ENCODE data around the gene RNF14. TPM values are rescaled to one million over a fixed set of nuclear protein-coding genes. Genes with fewer than 3 reads are reported as not detected.

RNF14 gene
- total and polyA plus RNA-seq, 4 donors = 22.9 to 50.6 (median 32.5) TPM

DNA sequence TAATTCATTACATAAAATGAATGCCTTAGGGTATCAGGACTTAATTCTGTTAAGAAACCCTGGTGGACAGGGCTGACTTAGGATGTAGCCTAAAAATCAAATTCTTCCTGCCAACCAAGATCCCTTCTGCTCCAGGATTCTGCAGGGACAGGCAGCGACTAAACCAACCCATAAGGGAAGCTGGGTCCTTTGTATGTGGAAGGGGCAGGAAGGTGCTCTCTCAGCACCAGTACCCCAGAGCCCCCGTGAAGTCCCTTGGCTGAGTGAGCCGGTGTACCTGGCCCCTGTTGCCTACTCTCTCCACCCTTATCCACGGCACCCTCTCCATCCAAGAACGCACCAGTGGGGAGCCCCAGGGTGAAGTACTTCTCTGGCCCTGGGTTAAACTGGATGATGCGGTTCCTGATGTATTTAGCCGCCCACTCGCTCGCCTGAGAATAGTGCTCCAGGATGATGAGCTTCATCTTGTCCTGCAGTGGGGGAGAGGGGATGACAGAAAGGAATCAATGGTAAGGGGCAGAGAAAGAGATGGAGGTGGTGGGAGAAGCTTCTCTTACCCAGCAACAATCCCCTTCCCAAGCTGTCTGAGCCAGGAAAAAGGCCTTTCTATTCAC is 42.8 kb downstream of the RNF14 start:
- peaks cover 0 to 8% (median 2%) of the 10 kb centered on the region in 4 donors for H3K36me3 ChIP-seq (ENCODE audit: control insufficient read depth in 4 of 4, insufficient read depth in 3 of 4, low read depth in 1 of 4, low read length in 3 of 4)
- peak overlapping the region in 2 of 3 donors; percentile 40 to 79 for H3K4me3 ChIP-seq (ENCODE audit: low read depth in 1 of 3, low read length in 3 of 3)
- no peak for TF ChIP-seq YY1 (IDR thresholded peaks at IDR 0.05)
- no peak for TF ChIP-seq HNF4G (IDR thresholded peaks at IDR 0.05)
- no peak for TF ChIP-seq MAX (IDR thresholded peaks at IDR 0.05)
- TF ChIP-seq EGR1 (IDR thresholded peaks at IDR 0.05; ENCODE audit: low read depth in 2 of 2) = no peak
- no peak for TF ChIP-seq REST (IDR thresholded peaks at IDR 0.05)
- no peak for TF ChIP-seq HNF4A (conservative IDR thresholded peaks at IDR 0.05)
- TF ChIP-seq FOXA1 (IDR thresholded peaks at IDR 0.05) = no peak
- TF ChIP-seq, protein P1, sequence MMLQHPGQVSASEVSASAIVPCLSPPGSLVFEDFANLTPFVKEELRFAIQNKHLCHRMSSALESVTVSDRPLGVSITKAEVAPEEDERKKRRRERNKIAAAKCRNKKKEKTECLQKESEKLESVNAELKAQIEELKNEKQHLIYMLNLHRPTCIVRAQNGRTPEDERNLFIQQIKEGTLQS (IDR thresholded peaks at IDR 0.05) = no peak
- no peak for TF ChIP-seq FOXA2 (IDR thresholded peaks at IDR 0.05)
- TF ChIP-seq SP1 (IDR thresholded peaks at IDR 0.05) = no peak
- TF ChIP-seq, protein P2, sequence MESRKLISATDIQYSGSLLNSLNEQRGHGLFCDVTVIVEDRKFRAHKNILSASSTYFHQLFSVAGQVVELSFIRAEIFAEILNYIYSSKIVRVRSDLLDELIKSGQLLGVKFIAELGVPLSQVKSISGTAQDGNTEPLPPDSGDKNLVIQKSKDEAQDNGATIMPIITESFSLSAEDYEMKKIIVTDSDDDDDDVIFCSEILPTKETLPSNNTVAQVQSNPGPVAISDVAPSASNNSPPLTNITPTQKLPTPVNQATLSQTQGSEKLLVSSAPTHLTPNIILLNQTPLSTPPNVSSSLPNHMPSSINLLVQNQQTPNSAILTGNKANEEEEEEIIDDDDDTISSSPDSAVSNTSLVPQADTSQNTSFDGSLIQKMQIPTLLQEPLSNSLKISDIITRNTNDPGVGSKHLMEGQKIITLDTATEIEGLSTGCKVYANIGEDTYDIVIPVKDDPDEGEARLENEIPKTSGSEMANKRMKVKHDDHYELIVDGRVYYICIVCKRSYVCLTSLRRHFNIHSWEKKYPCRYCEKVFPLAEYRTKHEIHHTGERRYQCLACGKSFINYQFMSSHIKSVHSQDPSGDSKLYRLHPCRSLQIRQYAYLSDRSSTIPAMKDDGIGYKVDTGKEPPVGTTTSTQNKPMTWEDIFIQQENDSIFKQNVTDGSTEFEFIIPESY (IDR thresholded peaks at IDR 0.05) = no peak
- peaks cover 3 to 29% (median 14%) of the 10 kb centered on the region in 4 donors for H3K4me1 ChIP-seq (ENCODE audit: control insufficient read depth in 4 of 4, insufficient read depth in 4 of 4, low read length in 3 of 4)
- 96% methylated on average over 9 of the region's 9 CpGs for WGBS
- no peaks in the 10 kb centered on the region for H3K27me3 ChIP-seq (ENCODE audit: control insufficient read depth in 4 of 4, insufficient read depth in 4 of 4, low read length in 3 of 4)
- DNase-seq (ENCODE audit: low spot score) = no peak
- H3K9me3 ChIP-seq (ENCODE audit: control insufficient read depth in 4 of 4, low read length in 3 of 4) = no peaks in the 10 kb centered on the region
- no peak overlapping the region for H3K9ac ChIP-seq (ENCODE audit: low read depth in 1 of 2, low read length in 2 of 2)
- H3K27ac ChIP-seq (ENCODE audit: low read depth in 1 of 2, low read length in 2 of 2) = no peak overlapping the region

GRCh38 chr5:142012186-142012785 is 43.4 kb downstream of the RNF14 start:
- DNase-seq (ENCODE audit: low spot score) = peak; percentile 59
- H3K9ac ChIP-seq (ENCODE audit: low read depth in 1 of 2, low read length in 2 of 2) = peak overlapping the region; percentile 9 to 69
- no peaks in the 10 kb centered on the region for H3K9me3 ChIP-seq (ENCODE audit: control insufficient read depth in 4 of 4, low read length in 3 of 4)
- peak overlapping the region; percentile 37 to 79 (median 40) for H3K4me3 ChIP-seq (ENCODE audit: low read depth in 1 of 3, low read length in 3 of 3)
- H3K27me3 ChIP-seq (ENCODE audit: control insufficient read depth in 4 of 4, insufficient read depth in 4 of 4, low read length in 3 of 4) = no peaks in the 10 kb centered on the region
- peaks cover 3 to 29% (median 14%) of the 10 kb centered on the region in 4 donors for H3K4me1 ChIP-seq (ENCODE audit: control insufficient read depth in 4 of 4, insufficient read depth in 4 of 4, low read length in 3 of 4)
- H3K36me3 ChIP-seq (ENCODE audit: control insufficient read depth in 4 of 4, insufficient read depth in 3 of 4, low read depth in 1 of 4, low read length in 3 of 4) = peaks cover 0 to 8% (median 2%) of the 10 kb centered on the region in 4 donors
- peak overlapping the region; percentile 63 to 97 for H3K27ac ChIP-seq (ENCODE audit: low read depth in 1 of 2, low read length in 2 of 2)
- WGBS = 25% methylated on average over 18 of the region's 18 CpGs
- no peak for TF ChIP-seq TAF1 (conservative IDR thresholded peaks at IDR 0.05)
- TF ChIP-seq RAD21 (IDR thresholded peaks at IDR 0.05) = peak; percentile 18 to 52

All from liver (tissue), 9 donors.